HG03175 (cell line): ENCODE data around the gene PKN1.
A peak's percentile ranks its signal among the peaks of the same experiment; 100 is the strongest.
"Not testable (repeated sequence)": the region's sequence is repeated elsewhere in the genome, so short reads cannot be mapped to it uniquely, and the experiment has no call there.

Experiments used
- ATAC-seq: cut with Tn5 transposase; IDR thresholded peaks from one replicate; pipeline ENCODE4 v1.9.1; 2021; ENCODE audit warnings: mild to moderate bottlenecking, moderate library complexity; ENCODE audit not compliant: unreplicated experiment

The PKN1 gene

GRCh38 chr19:14479309-14479974 is 46.3 kb downstream of the PKN1 start:
- no peak for ATAC-seq

GRCh38 chr19:14479975-14480699 is 47.0 kb downstream of the PKN1 start:
- ATAC-seq = no peak

- ATAC-seq = no peak
These were observed 47.6 kb downstream of the PKN1 start for GRCh38 chr19:14480700-14481079.

- ATAC-seq = no peak
These were observed 49.3 kb downstream of the PKN1 start for GRCh38 chr19:14482172-14482941.

GRCh38 chr19:14487370-14488125 is 54.4 kb downstream of the PKN1 start:
- no peak for ATAC-seq

GRCh38 chr19:14492756-14493337 is 59.7 kb downstream of the PKN1 start:
- no peak for ATAC-seq

GRCh38 chr19:14494411-14494810 is 61.3 kb downstream of the PKN1 start:
- no peak for ATAC-seq

GRCh38 chr19:14494910-14495671 is 62.0 kb downstream of the PKN1 start:
- ATAC-seq = no peak

- no peak for ATAC-seq
These were observed 62.5 kb downstream of the PKN1 start for GRCh38 chr19:14495672-14496028.

- ATAC-seq = peak; percentile 79
These were observed 63.1 kb downstream of the PKN1 start, which contains the start of gene GIPC1 for GRCh38 chr19:14496029-14496833. GIPC1 (minus strand) TSS chr19:14496127; CDS start chr19:14482976, 13,151 bp downstream.

GRCh38 chr19:14496834-14497227 is 63.7 kb downstream of the PKN1 start:
- no peak for ATAC-seq

GRCh38 chr19:14497228-14497921 is 64.3 kb downstream of the PKN1 start:
- ATAC-seq = no peak

GRCh38 chr19:14502334-14503092 is 69.4 kb downstream of the PKN1 start:
- no peak for ATAC-seq

GRCh38 chr19:14503285-14503684 is 70.2 kb downstream of the PKN1 start:
- no peak for ATAC-seq

- not testable (repeated sequence) for ATAC-seq
These were observed 71.5 kb downstream of the PKN1 start for GRCh38 chr19:14504575-14504974.

GRCh38 chr19:14505488-14506239 is 72.6 kb downstream of the PKN1 start:
- no peak for ATAC-seq
